A673 (cell line): ENCODE data around the gene IDI1. TPM values are rescaled to one million over a fixed set of nuclear protein-coding genes. Genes with fewer than 3 reads are reported as not detected.

Experiments
- BruUV-seq: library from RNA; stranded (reverse); fragments of 400-500 nt; replicated peaks from 2 replicates; lab custom pipeline; 2021; lab: Mats Ljungman, UMichigan
- CTCF ChIA-PET: fragments of 300-600 bp; sonication (Branson Sonifier 250); formaldehyde crosslinking; loops from one replicate; lab custom pipeline; 2022; ENCODE audit warnings: antibody characterized with exemption; lab: Charles Lee
- POLR2A ChIA-PET: fragments of 300-600 bp; sonication (Branson Sonifier 250); formaldehyde crosslinking; loops from one replicate; lab custom pipeline; 2022; ENCODE audit warnings: antibody characterized with exemption; ENCODE audit not compliant: low non-redundant PET; lab: Charles Lee
- DNase-seq: peaks from one replicate; pipeline ENCODE4 v3.0.0-alpha.2; 2015; ENCODE audit warnings: low spot score
- H3K27ac ChIP-seq: fragments of 200-600 bp; sonication (generic); 2 replicates; pipeline ENCODE4 v1.5.1; 2016; ENCODE audit warnings: mixed run types, low read depth, mild to moderate bottlenecking, mixed read lengths, antibody characterized with exemption, low read length; ENCODE audit not compliant: poor library complexity, severe bottlenecking
- H3K27me3 ChIP-seq: fragments of 200-600 bp; sonication (generic); replicated peaks from 2 replicates; pipeline ENCODE4 v1.6.1; 2017; ENCODE audit warnings: mixed run types, low read depth, mild to moderate bottlenecking, mixed read lengths, antibody characterized with exemption, low read length; ENCODE audit not compliant: insufficient read depth, poor library complexity
- H3K36me3 ChIP-seq: fragments of 200-600 bp; sonication (generic); 2 replicates; pipeline ENCODE4 v1.6.1; 2016; ENCODE audit warnings: mixed run types, mild to moderate bottlenecking, mixed read lengths, antibody characterized with exemption, low read length; ENCODE audit not compliant: insufficient read depth, poor library complexity, severe bottlenecking
- H3K4me1 ChIP-seq: fragments of 200-600 bp; sonication (generic); 2 replicates; pipeline ENCODE4 v1.6.1; 2017; ENCODE audit warnings: mixed run types, mild to moderate bottlenecking, mixed read lengths, antibody characterized with exemption, low read length; ENCODE audit not compliant: insufficient read depth, poor library complexity, severe bottlenecking
- H3K4me3 ChIP-seq: fragments of 200-600 bp; sonication (generic); 2 replicates; pipeline ENCODE4 v1.5.1; 2016; ENCODE audit warnings: low read depth, mixed run types, mild to moderate bottlenecking, mixed read lengths, low read length; ENCODE audit not compliant: poor library complexity, severe bottlenecking
- H3K9me3 ChIP-seq: fragments of 200-600 bp; sonication (generic); 2 replicates; pipeline ENCODE4 v1.6.1; 2016; ENCODE audit warnings: mixed run types, low read depth, mild to moderate bottlenecking, mixed read lengths, antibody characterized with exemption, low read length; ENCODE audit not compliant: poor library complexity, severe bottlenecking
- EZH2 ChIP-seq: fragments of 200-600 bp; sonication (generic); IDR thresholded peaks from 2 replicates; pipeline ENCODE4 v1.6.1; 2017; ENCODE audit warnings: borderline replicate concordance, low read depth, mild to moderate bottlenecking, mixed read lengths, antibody characterized with exemption, low read length; ENCODE audit not compliant: poor library complexity, severe bottlenecking
- intact Hi-C: fragments of 100-400 bp; cut with micrococcal nuclease; formaldehyde crosslinking; loops from one replicate; pipeline ENCODE4 v1.10.0; 2022; ENCODE audit not compliant: unreplicated experiment
- total RNA-seq: library from RNA; stranded (reverse); gene quantifications from 2 replicates; pipeline ENCODE4 v1.2.3, GENCODE V29; 2021
- TF ChIP-seq, protein P1 (sequence below): fragments of 300-800, 200-600 bp; sonication (generic); conservative IDR thresholded peaks from 2 replicates; pipeline ENCODE4 v1.5.1; 2017; ENCODE audit warnings: low read depth, mild to moderate bottlenecking, antibody characterized with exemption, low read length, moderate library complexity, mixed read lengths

Gene IDI1
- total RNA-seq, 1 experiment from 2014 or later: 111 TPM

GRCh38 chr10:1085258-1085657 lies 36.3 kb upstream of the IDI1 start:
- H3K27ac ChIP-seq: no peak overlapping the region
- ChIA-PET POLR2A (no interaction called here), CTCF (no interaction called here)
- H3K9me3 ChIP-seq: no peaks in the 10 kb centered on the region
- intact Hi-C loops: no loop called here
- H3K27me3 ChIP-seq: no peaks in the 10 kb centered on the region
- TF ChIP-seq, protein P1, sequence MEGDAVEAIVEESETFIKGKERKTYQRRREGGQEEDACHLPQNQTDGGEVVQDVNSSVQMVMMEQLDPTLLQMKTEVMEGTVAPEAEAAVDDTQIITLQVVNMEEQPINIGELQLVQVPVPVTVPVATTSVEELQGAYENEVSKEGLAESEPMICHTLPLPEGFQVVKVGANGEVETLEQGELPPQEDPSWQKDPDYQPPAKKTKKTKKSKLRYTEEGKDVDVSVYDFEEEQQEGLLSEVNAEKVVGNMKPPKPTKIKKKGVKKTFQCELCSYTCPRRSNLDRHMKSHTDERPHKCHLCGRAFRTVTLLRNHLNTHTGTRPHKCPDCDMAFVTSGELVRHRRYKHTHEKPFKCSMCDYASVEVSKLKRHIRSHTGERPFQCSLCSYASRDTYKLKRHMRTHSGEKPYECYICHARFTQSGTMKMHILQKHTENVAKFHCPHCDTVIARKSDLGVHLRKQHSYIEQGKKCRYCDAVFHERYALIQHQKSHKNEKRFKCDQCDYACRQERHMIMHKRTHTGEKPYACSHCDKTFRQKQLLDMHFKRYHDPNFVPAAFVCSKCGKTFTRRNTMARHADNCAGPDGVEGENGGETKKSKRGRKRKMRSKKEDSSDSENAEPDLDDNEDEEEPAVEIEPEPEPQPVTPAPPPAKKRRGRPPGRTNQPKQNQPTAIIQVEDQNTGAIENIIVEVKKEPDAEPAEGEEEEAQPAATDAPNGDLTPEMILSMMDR: no peak
- TF ChIP-seq EZH2: no peak
- H3K4me1 ChIP-seq: no peaks in the 10 kb centered on the region
- BruUV-seq: no TSS peak
- H3K4me3 ChIP-seq: no peak overlapping the region
- no peak for DNase-seq
- H3K36me3 ChIP-seq: peaks cover 13% of the 10 kb centered on the region

DNA sequence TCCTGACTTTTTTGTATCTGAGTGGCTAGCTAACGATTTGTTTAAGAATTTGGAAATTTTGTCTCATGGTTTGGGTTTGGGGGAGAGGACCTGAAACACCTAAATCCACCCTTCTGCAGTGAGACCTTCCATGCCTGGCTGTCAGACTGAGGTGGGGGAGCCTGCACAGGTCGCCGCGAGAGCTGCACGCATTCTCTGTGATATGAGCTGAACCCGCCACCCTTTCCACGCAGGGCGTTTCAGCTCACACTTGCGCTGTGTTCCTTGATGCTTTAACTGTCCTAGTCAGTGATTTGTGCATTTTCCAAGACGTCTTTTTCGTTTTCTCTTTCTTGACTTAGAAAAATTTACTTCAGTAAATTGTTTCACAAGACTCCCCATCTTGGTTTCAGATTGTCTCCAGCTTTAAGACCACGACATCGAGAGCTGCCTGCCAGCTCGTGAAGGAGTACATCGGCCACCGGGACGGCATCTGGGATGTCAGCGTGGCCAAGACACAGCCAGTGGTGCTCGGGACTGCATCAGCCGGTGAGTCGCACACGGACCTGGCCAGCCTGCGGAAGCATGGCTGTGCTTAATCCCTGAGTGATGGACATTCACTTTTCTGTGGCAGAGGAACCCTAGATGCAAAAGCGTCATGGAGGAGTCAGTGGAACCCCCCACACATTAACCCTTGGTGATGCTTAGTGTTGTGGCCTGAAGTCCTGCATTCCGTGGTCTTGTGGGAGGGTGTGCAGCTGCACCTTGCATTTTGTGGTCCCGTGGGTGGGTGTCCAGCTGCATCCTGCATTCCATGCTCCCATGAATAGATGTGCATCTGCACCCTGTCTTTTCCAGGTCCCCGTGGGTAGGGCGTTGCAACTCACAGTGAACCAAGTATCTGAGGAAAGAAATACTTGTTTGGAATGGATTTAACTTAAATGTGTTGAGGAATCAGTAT lies 35.4 kb upstream of the IDI1 start:
- CTCF ChIA-PET: no interaction called here

DNA sequence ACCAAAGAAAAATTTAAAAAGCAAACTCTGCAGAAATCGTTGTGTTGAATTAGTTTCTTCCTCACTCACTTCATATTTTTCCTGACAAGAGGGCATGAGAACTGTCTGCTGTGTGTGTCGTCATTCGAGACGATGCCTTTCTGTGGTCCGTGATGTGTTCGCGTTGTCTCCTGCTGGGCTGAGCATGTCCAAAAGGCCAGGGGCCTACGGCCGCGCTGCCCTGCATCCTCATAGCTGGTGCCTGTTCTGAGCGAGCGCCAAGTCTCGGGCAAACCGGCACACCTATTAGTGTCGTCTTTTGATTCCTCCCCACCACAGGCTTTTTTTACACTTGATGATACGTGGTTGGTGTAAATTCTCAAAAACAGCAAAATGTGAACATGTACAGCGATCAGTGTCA lies 34.7 kb upstream of the IDI1 start:
- peaks cover 19% of the 10 kb centered on the region for H3K36me3 ChIP-seq
- no peak overlapping the region for H3K4me3 ChIP-seq
- DNase-seq: no peak
- no peak for TF ChIP-seq EZH2
- TF ChIP-seq, protein P1: no peak
- no peaks in the 10 kb centered on the region for H3K4me1 ChIP-seq
- CTCF ChIA-PET: no interaction called here
- BruUV-seq: no TSS peak
- no peaks in the 10 kb centered on the region for H3K27me3 ChIP-seq
- H3K27ac ChIP-seq: no peak overlapping the region
- no peaks in the 10 kb centered on the region for H3K9me3 ChIP-seq
- POLR2A ChIA-PET: no interaction called here
- intact Hi-C loops: no loop called here

More for the DNA sequence above, 35.4 kb upstream of the IDI1 start:
- no TSS peak for BruUV-seq
- Histone ChIP-seq H3K36me3 (peaks cover 19% of the 10 kb centered on the region), H3K27ac (no peak overlapping the region), H3K27me3 (no peaks in the 10 kb centered on the region), H3K4me1 (no peaks in the 10 kb centered on the region), H3K9me3 (no peaks in the 10 kb centered on the region), H3K4me3 (no peak overlapping the region)
- POLR2A ChIA-PET: no interaction called here
- no peak for DNase-seq
- no peak for TF ChIP-seq EZH2
- TF ChIP-seq, protein P1: no peak
- intact Hi-C loops: no loop called here
